H1 (cell line): ENCODE results near the gene TM4SF18. TPM values are rescaled to one million over a fixed set of nuclear protein-coding genes. Genes with fewer than 3 reads are reported as not detected.

ENCODE experiments used
- CTCF ChIA-PET: fragments of 300-600 bp; sonication (Branson Sonifier 250); formaldehyde crosslinking; loops from one replicate; lab custom pipeline; 2021; ENCODE audit not compliant: partially characterized antibody; lab: Charles Lee
- POLR2A ChIA-PET: fragments of 300-600 bp; sonication (Branson Sonifier 250); formaldehyde crosslinking; loops from one replicate; lab custom pipeline; 2021; ENCODE audit warnings: inconsistent platforms; ENCODE audit not compliant: partially characterized antibody; lab: Charles Lee
- DNase-seq, 2 experiments: peaks; one replicate each; pipeline versions ENCODE4 v3.0.0 to v3.0.0-alpha.2; 2010 to 2022; ENCODE audit warnings: low spot score in 2 of 2, low read depth in 1 of 2, mixed read lengths in 1 of 2
- FAIRE-seq: peaks from 2 replicates; lab custom pipeline; 2011; peaks lifted over from hg19 to GRCh38; lab: Jason Lieb, UNC
- H2AFZ ChIP-seq: 2 replicates; pipeline ENCODE4 v1.8.1; 2012; ENCODE audit warnings: low read length, inconsistent platforms
- H2AK5ac ChIP-seq: 2 replicates; pipeline ENCODE4 v1.6.1; 2013; ENCODE audit warnings: low read depth, low read length
- H2BK120ac ChIP-seq: replicated peaks from 2 replicates; pipeline ENCODE3; 2013; ENCODE audit warnings: low read depth, low read length, inconsistent platforms
- H2BK12ac ChIP-seq: 2 replicates; pipeline ENCODE4 v1.6.1; 2013; ENCODE audit warnings: low read depth, low read length
- H2BK15ac ChIP-seq: 2 replicates; pipeline ENCODE4 v1.6.1; 2013; ENCODE audit warnings: low read length
- H2BK20ac ChIP-seq: 2 replicates; pipeline ENCODE4 v1.6.1; 2013; ENCODE audit warnings: low read length
- H2BK5ac ChIP-seq: 2 replicates; pipeline ENCODE4 v1.6.1; 2013; ENCODE audit warnings: low read depth, low read length
- H3K14ac ChIP-seq: 2 replicates; pipeline ENCODE4 v1.6.1; 2013; ENCODE audit warnings: inconsistent platforms; ENCODE audit not compliant: insufficient read length
- H3K18ac ChIP-seq: 2 replicates; pipeline ENCODE4 v1.6.1; 2013; ENCODE audit warnings: low read length; ENCODE audit errors: extremely low read depth
- H3K23ac ChIP-seq: 2 replicates; pipeline ENCODE4 v1.6.1; 2013; ENCODE audit warnings: inconsistent platforms; ENCODE audit not compliant: insufficient read length
- H3K23me2 ChIP-seq: 2 replicates; pipeline ENCODE4 v1.6.1; 2013; ENCODE audit warnings: low read depth, low read length
- H3K27ac ChIP-seq: 2 replicates; pipeline ENCODE4 v1.6.1; 2011; ENCODE audit warnings: low read depth, low read length, inconsistent platforms
- H3K27me3 ChIP-seq, 4 experiments: replicated peaks in 1 of 4; 1 replicate in 1 of 4; 2 replicates in 3 of 4; pipeline versions ENCODE4 v1.6.1 to v1.8.1; 2011 to 2013; ENCODE audit warnings: low read length in 3 of 4, mild to moderate bottlenecking in 3 of 4, inconsistent platforms in 2 of 4, mixed read lengths in 2 of 4, moderate library complexity in 1 of 4; ENCODE audit not compliant: control insufficient read depth in 3 of 4, insufficient read depth in 3 of 4; ENCODE audit errors: extremely low read depth in 1 of 4
- H3K36me3 ChIP-seq, 4 experiments: 2 replicates each; pipeline versions ENCODE4 v1.6.1 to v1.8.1; 2011 to 2013; ENCODE audit warnings: mild to moderate bottlenecking in 4 of 4, low read length in 3 of 4, moderate library complexity in 2 of 4, control low read depth in 1 of 4, inconsistent platforms in 1 of 4; ENCODE audit not compliant: insufficient read depth in 4 of 4, control insufficient read depth in 2 of 4
- H3K4ac ChIP-seq: replicated peaks from 2 replicates; pipeline ENCODE3; 2013; ENCODE audit warnings: low read length, low read depth, mixed read lengths, inconsistent platforms; ENCODE audit not compliant: insufficient read length
- H3K4me1 ChIP-seq, 4 experiments: replicated peaks in 1 of 4; 1 replicate in 1 of 4; 2 replicates in 3 of 4; pipeline versions ENCODE4 v1.6.1 to v1.8.1; 2011 to 2013; ENCODE audit warnings: low read length in 3 of 4, inconsistent platforms in 2 of 4, mixed read lengths in 1 of 4; ENCODE audit not compliant: insufficient read depth in 4 of 4, control insufficient read depth in 3 of 4
- H3K4me2 ChIP-seq, 2 experiments: 2 replicates each; pipeline versions ENCODE4 v1.6.1 to v1.8.1; 2011 to 2013; ENCODE audit warnings: low read depth in 2 of 2, low read length in 2 of 2, control low read depth in 1 of 2, inconsistent platforms in 1 of 2, mild to moderate bottlenecking in 1 of 2; ENCODE audit not compliant: insufficient read depth in 1 of 2
- H3K4me3 ChIP-seq, 4 experiments: fragments of 200-600, 300-600 bp in 1 of 4; sonication (generic), shearing (Covaris generic), sonication (Bioruptor Twin) in 1 of 4; 2 replicates each; pipeline versions ENCODE4 v1.5.1 to v1.8.1; 2011 to 2016; ENCODE audit warnings: low read length in 4 of 4, low read depth in 3 of 4, control low read depth in 2 of 4, inconsistent platforms in 2 of 4, mild to moderate bottlenecking in 2 of 4, mixed read lengths in 1 of 4, moderate library complexity in 1 of 4; ENCODE audit not compliant: insufficient read depth in 2 of 4; ENCODE audit errors: extremely low read depth in 1 of 4
- H3K56ac ChIP-seq: replicated peaks from 2 replicates; pipeline ENCODE3; 2013; ENCODE audit warnings: low read depth, mild to moderate bottlenecking, mixed read lengths, low read length, inconsistent platforms; ENCODE audit not compliant: insufficient read length
- H3K79me1 ChIP-seq: 2 replicates; pipeline ENCODE4 v1.6.1; 2013; ENCODE audit warnings: low read depth, low read length, control low read depth
- H3K79me2 ChIP-seq, 2 experiments: 2 replicates each; pipeline versions ENCODE4 v1.6.1 to v1.8.1; 2012 to 2013; ENCODE audit warnings: low read length in 2 of 2, mild to moderate bottlenecking in 2 of 2, inconsistent platforms in 1 of 2; ENCODE audit not compliant: insufficient read depth in 2 of 2, control insufficient read depth in 1 of 2
- H3K9ac ChIP-seq, 4 experiments: replicated peaks in 1 of 4; 1 replicate in 1 of 4; 2 replicates in 3 of 4; pipeline versions ENCODE4 v1.6.1 to v1.8.1; 2011 to 2013; ENCODE audit warnings: low read depth in 3 of 4, low read length in 3 of 4, control low read depth in 2 of 4, mild to moderate bottlenecking in 2 of 4, moderate library complexity in 2 of 4, inconsistent platforms in 1 of 4; ENCODE audit errors: extremely low read depth in 1 of 4
- H3K9me3 ChIP-seq, 2 experiments: 2 replicates each; pipeline versions ENCODE4 v1.6.1 to v1.8.1; 2012 to 2013; ENCODE audit warnings: mild to moderate bottlenecking in 2 of 2, moderate library complexity in 2 of 2, control low read depth in 1 of 2, inconsistent platforms in 1 of 2, low read depth in 1 of 2, low read length in 1 of 2, mixed read lengths in 1 of 2; ENCODE audit not compliant: insufficient read depth in 2 of 2
- H4K20me1 ChIP-seq, 2 experiments: replicated peaks in 1 of 2; 2 replicates each; pipeline versions ENCODE3 to v1.8.1; 2011 to 2013; ENCODE audit warnings: inconsistent platforms in 2 of 2, low read length in 2 of 2, mild to moderate bottlenecking in 1 of 2; ENCODE audit not compliant: insufficient read depth in 2 of 2, control insufficient read depth in 1 of 2
- H4K5ac ChIP-seq: 2 replicates; pipeline ENCODE4 v1.6.1; 2013; ENCODE audit warnings: low read length, low read depth, mixed read lengths, inconsistent platforms; ENCODE audit not compliant: insufficient read length
- H4K8ac ChIP-seq: 2 replicates; pipeline ENCODE4 v1.8.0; 2013; ENCODE audit warnings: mild to moderate bottlenecking, moderate library complexity, low read length, inconsistent platforms; ENCODE audit not compliant: insufficient read depth; ENCODE audit errors: extremely low read depth
- H4K91ac ChIP-seq: replicated peaks from 2 replicates; pipeline ENCODE3; 2013; ENCODE audit warnings: low read length, mixed read lengths, inconsistent platforms; ENCODE audit not compliant: insufficient read length
- BACH1 ChIP-seq: IDR thresholded peaks from 2 replicates; pipeline ENCODE4 v1.6.1; 2012; ENCODE audit warnings: low read length, improper control_type of control experiment
- BCL11A ChIP-seq, 2 experiments: IDR thresholded peaks; one replicate each; pipeline ENCODE4 v1.6.1; 2011; ENCODE audit warnings: low read depth in 2 of 2, low read length in 2 of 2, mild to moderate bottlenecking in 2 of 2
- E2F6 ChIP-seq: IDR thresholded peaks from 2 replicates; pipeline ENCODE4 v1.6.1; 2012; ENCODE audit warnings: inconsistent platforms
- FOSL1 ChIP-seq: IDR thresholded peaks from 2 replicates; pipeline ENCODE4 v1.6.1; 2011; ENCODE audit warnings: mild to moderate bottlenecking, low read depth, low read length, moderate library complexity; ENCODE audit not compliant: insufficient read depth
- JUN ChIP-seq: IDR thresholded peaks from 2 replicates; pipeline ENCODE4 v1.6.1; 2011; ENCODE audit warnings: low read depth, mild to moderate bottlenecking, improper control_type of control experiment, low read length
- MAX ChIP-seq: IDR thresholded peaks from 2 replicates; pipeline ENCODE4 v1.6.1; 2012; ENCODE audit warnings: inconsistent platforms
- NANOG ChIP-seq: IDR thresholded peaks from 2 replicates; pipeline ENCODE4 v1.6.1; 2011; ENCODE audit warnings: low read length, low read depth, mild to moderate bottlenecking, inconsistent platforms; ENCODE audit not compliant: insufficient read depth, poor library complexity, severe bottlenecking
- PHF8 ChIP-seq: fragments of 200-600 bp; sonication (generic); conservative IDR thresholded peaks from 2 replicates; pipeline ENCODE4 v1.7.1; 2012; ENCODE audit warnings: low read depth, mild to moderate bottlenecking, inconsistent platforms, low read length, moderate library complexity
- RNF2 ChIP-seq: fragments of 200-900, 300-1000 bp; sonication (generic); IDR thresholded peaks from 2 replicates; pipeline ENCODE4 v1.7.1; 2016; ENCODE audit warnings: borderline replicate concordance, low read depth, mild to moderate bottlenecking, antibody characterized with exemption, low read length; ENCODE audit not compliant: poor library complexity, severe bottlenecking; ENCODE audit errors: missing control alignments
- SIRT6 ChIP-seq: IDR thresholded peaks from one replicate; pipeline ENCODE4 v1.7.1; 2012; ENCODE audit warnings: low read length, inconsistent platforms
- SP4 ChIP-seq: IDR thresholded peaks from 2 replicates; pipeline ENCODE4 v1.6.1; 2012; ENCODE audit warnings: low read length, inconsistent platforms
- TBP ChIP-seq: IDR thresholded peaks from 2 replicates; pipeline ENCODE4 v1.6.1; 2011; ENCODE audit warnings: low read depth, low read length, improper control_type of control experiment
- WGBS, 2 experiments: shearing (Covaris generic) in 1 of 2; methylation state at CpG; one replicate each; pipeline versions ENCODE4 v1.1.6 to v1.1.7; 2013 to 2015; ENCODE audit warnings: low lambda C conversion rate in 2 of 2, mixed read lengths in 2 of 2, inconsistent platforms in 1 of 2, low coverage in 1 of 2, missing lambda C conversion rate in 1 of 2; ENCODE audit not compliant: insufficient replicate concordance in 2 of 2, insufficient coverage in 1 of 2, insufficient read length in 1 of 2; ENCODE audit errors: extremely low coverage in 1 of 2, missing lambda C conversion rate in 1 of 2; 5-methylcytosine and 5-hydroxymethylcytosine counted together
- polyA plus RNA-seq, 7 experiments: library from polyadenylated mRNA; depleted of rRNA in 3 of 7; stranded (reverse) in 5 of 7; unstranded in 2 of 7; fragments of >200 nt in 5 of 7; fragments of 200-250 nt in 2 of 7; gene quantifications; 1 replicate in 5 of 7; 2 replicates in 1 of 7; 4 replicates in 1 of 7; pipeline versions ENCODE4 v1.2.1 to v1.2.3, GENCODE V29; 2011 to 2013; ENCODE audit warnings: missing spikeins in 2 of 7, mixed read lengths in 2 of 7
- total RNA-seq: library from RNA; stranded (reverse); fragmentation: NEBNext Ultra II Directional; extraction: Animal tissue kit (Norgen Biotek cat#: 25700); gene quantifications from 2 replicates; pipeline ENCODE4 v1.2.1, GENCODE V29; 2021

Gene TM4SF18
- total and polyA plus RNA-seq, 2 of the 8 experiments (the other 6 are each of a cell fraction or from before 2014, with no cell fraction given), result 2.9 to 13.6 TPM

DNA sequence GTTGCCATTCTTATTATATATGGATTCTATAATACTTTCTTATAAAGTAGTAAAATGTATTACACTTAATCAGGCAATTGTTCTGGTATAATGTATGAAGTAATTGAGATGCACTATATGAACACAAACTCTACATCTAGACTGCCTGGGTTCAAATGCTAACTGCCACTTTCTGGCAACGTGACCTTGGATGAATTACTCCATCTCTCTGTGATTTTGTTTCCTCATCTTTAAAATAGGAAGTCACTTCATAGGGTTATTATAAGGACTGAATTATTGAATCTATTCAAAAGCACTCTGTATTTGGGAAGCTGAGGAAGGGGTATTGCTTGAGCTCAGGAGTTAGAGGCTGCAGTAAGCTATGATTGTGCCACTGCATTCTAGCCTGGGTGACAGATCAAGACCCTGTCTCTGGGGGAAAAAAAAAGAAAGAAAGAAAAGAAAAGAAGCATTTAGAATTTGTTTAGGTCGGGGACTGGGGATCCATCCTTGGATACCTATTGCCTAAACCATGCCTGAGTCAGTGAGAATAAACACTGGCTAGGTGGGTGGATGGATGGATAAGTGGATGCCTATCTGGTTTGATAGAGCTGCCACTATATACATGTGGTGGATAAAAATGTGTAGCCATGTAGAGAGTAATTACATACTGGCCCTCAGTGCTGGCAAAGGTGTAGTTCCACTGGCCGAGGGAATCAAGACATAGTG lies 41.5 kb upstream of the TM4SF18 start:
- Histone ChIP-seq H2AK5ac (no peak overlapping the region), H3K4me3 (no peak overlapping the region), H3K23me2 (no peaks in the 10 kb centered on the region), H2BK5ac (no peak overlapping the region), H3K27me3 (no peaks in the 10 kb centered on the region), H4K5ac (no peak overlapping the region), H3K4me1 (peaks cover 1 to 17% (median 15%) of the 10 kb centered on the region in 4 experiments), H3K14ac (no peak overlapping the region), H3K79me2 (no peaks in the 10 kb centered on the region), H3K4me2 (no peak overlapping the region), H3K23ac (no peak overlapping the region), H3K18ac (no peak overlapping the region), H3K9ac (no peak overlapping the region), H3K79me1 (no peaks in the 10 kb centered on the region), H2BK12ac (no peak overlapping the region), H3K56ac (no peak overlapping the region), H4K91ac (no peak overlapping the region), H4K8ac (no peak overlapping the region), H3K4ac (no peak overlapping the region), H2AFZ (no peak overlapping the region), H3K36me3 (no peaks in the 10 kb centered on the region), H3K27ac (no peak overlapping the region), H2BK20ac (no peak overlapping the region), H2BK120ac (no peak overlapping the region), H4K20me1 (no peaks in the 10 kb centered on the region), H3K9me3 (peaks cover 0 to 5% of the 10 kb centered on the region in 2 experiments; a peak in 1 of 4 replicates), H2BK15ac (no peak overlapping the region)
- FAIRE-seq (no peak), DNase-seq (no peak)
- whole genome bisulfite sequencing, 2 experiments, result 80% methylated on average over 3 of the region's 3 CpGs; no CpG with 5 or more reads in 1 of the 2 experiments
- POLR2A ChIA-PET, result interaction anchor here (0.7 kb wide), 1 partner anchor 1110 kb away, joined by 5 read pairs; no protein-coding TSS in a partner anchor
- CTCF ChIA-PET, result interaction anchor here (1.0 to 3.7 kb wide), 6 partner anchors 19 to 114 kb away, joined by 3 to 19 read pairs (median 4); no protein-coding TSS in a partner anchor
- TF ChIP-seq BCL11A (IDR thresholded peaks at IDR 0.05; ENCODE audit: low read depth in 2 of 2, low read length in 2 of 2), result no peak
- TF ChIP-seq SP4, result no peak
- no peak for TF ChIP-seq RNF2
- TF ChIP-seq PHF8, result no peak
- no peak for TF ChIP-seq SIRT6
- TF ChIP-seq BACH1, result no peak
- TF ChIP-seq FOSL1, result no peak
- TF ChIP-seq E2F6, result no peak
- TF ChIP-seq NANOG, result no peak
- no peak for TF ChIP-seq TBP
- TF ChIP-seq JUN, result no peak
- TF ChIP-seq MAX, result no peak
